ENCODE measurements around the gene MRPL36. TPM values are rescaled to one million over a fixed set of nuclear protein-coding genes. Genes with fewer than 3 reads are reported as not detected.
A peak's percentile ranks its signal among the peaks of the same experiment; 100 is the strongest.

MRPL36 gene
- total and polyA plus RNA-seq, 4 donors: 25.1 to 62.2 (median 39.0) TPM

DNA sequence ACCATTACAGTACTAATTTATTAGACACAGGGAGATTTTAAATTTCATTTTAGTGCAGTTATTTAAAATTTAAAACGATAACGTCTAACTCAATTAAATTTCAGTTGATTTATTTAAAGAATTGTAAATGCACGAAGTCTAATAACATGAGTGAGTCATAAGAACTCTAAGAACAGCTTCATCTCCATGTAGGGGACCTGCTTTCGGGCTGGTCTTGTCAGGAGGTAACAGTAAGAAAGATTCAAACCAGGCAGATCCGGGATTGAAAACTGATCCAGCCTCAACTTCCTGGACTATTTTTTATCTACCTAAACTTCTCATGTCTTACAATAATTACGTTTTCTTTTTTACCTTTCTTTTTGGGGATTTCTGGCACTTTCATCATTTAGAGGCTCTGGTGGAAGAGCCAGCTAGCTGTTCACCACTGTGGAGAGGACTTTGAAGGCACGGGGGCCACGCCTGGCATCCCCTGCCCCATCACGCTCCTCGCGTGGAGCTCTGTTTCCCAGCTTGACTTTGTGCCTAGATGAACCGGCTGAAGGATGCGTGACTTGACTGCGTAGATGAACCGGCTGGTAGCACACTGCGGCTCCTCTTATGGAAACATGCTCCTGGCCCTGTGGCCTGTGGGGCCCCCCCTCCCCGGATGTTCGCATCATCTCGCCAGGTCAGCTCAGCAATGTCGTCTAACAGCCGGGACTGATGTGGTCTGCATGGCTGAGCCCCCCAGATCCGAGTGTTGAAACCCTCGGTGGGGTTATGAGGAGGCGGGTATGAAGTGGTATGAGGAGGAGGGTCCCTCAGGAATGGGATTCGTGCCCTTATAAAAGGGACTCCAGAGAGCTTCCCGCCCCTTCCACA lies 27.6 kb upstream of the MRPL36 start:
- Histone ChIP-seq H3K27ac (ENCODE audit: low read depth in 1 of 2, low read length in 2 of 2) (no peak overlapping the region), H3K4me3 (ENCODE audit: low read length in 2 of 2) (no peak overlapping the region), H3K36me3 (ENCODE audit: control insufficient read depth in 1 of 2, insufficient read depth in 2 of 2, low read length in 1 of 2) (no peaks in the 10 kb centered on the region), H3K9me3 (ENCODE audit: control insufficient read depth, low read length) (no peaks in the 10 kb centered on the region), H3K27me3 (ENCODE audit: control insufficient read depth in 1 of 2, insufficient read depth in 2 of 2, low read length in 1 of 2) (no peaks in the 10 kb centered on the region), H3K4me1 (ENCODE audit: control insufficient read depth in 1 of 2, insufficient read depth in 2 of 2, low read length in 2 of 2) (no peaks in the 10 kb centered on the region)
- ATAC-seq (ENCODE audit: low FRiP score) (no peak), DNase-seq (peak in 1 of 2 donors; percentile 57)
- intact Hi-C loops (cut with DNase I): no loop called here
- WGBS, 2 donors: 90% methylated on average over 26 of the region's 26 CpGs

DNA sequence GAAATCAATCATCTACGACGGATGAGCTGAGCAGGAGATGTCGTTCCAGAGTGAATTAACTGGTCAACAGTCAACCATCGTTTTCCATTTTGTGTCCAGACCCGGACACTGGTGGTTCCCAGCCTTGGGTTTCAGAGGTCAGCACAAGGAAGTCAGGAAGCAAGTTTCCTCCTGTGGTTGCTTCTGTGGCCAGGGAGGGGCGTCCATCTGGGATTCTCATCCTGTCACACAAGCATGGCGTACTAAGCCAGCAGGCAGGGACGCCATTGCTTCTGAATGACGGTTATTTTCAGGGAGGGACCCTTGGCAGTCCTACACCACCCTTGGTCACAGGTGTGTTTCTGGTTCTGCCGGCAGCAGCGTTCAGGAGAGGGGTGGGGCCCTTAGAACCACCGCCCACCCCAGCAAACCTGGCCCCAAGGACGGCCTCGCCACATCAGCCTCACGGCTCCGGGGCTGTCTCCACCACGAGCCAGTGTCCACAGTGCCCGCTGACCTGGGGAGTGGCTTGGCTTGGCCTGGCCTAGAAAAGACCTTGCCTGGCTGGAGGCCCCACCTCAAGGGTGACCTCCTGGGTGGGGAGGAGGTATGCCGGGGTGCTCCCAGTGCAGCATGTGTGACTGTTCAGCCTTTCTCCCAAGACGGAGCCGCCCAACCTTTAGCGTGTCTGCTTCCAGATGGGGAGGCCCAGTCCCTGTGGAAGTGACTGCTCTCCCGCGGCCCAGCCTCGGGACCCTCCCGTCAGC lies 26.8 kb upstream of the MRPL36 start:
- H3K36me3 ChIP-seq (ENCODE audit: control insufficient read depth in 1 of 2, insufficient read depth in 2 of 2, low read length in 1 of 2): peaks cover 0 to 2% of the 10 kb centered on the region in 2 donors
- ATAC-seq (ENCODE audit: low FRiP score) (peak; percentile 17), DNase-seq (peak in 1 of 2 donors; percentile 74)
- no peak overlapping the region for H3K4me3 ChIP-seq (ENCODE audit: low read length in 2 of 2)
- H3K4me1 ChIP-seq (ENCODE audit: control insufficient read depth in 1 of 2, insufficient read depth in 2 of 2, low read length in 2 of 2): no peaks in the 10 kb centered on the region
- H3K27me3 ChIP-seq (ENCODE audit: control insufficient read depth in 1 of 2, insufficient read depth in 2 of 2, low read length in 1 of 2): no peaks in the 10 kb centered on the region
- H3K9me3 ChIP-seq (ENCODE audit: control insufficient read depth, low read length): no peaks in the 10 kb centered on the region
- H3K27ac ChIP-seq (ENCODE audit: low read depth in 1 of 2, low read length in 2 of 2): no peak overlapping the region
- intact Hi-C loops (cut with DNase I): no loop called here
- 89% methylated on average over 26 of the region's 26 CpGs for WGBS, 2 donors

DNA sequence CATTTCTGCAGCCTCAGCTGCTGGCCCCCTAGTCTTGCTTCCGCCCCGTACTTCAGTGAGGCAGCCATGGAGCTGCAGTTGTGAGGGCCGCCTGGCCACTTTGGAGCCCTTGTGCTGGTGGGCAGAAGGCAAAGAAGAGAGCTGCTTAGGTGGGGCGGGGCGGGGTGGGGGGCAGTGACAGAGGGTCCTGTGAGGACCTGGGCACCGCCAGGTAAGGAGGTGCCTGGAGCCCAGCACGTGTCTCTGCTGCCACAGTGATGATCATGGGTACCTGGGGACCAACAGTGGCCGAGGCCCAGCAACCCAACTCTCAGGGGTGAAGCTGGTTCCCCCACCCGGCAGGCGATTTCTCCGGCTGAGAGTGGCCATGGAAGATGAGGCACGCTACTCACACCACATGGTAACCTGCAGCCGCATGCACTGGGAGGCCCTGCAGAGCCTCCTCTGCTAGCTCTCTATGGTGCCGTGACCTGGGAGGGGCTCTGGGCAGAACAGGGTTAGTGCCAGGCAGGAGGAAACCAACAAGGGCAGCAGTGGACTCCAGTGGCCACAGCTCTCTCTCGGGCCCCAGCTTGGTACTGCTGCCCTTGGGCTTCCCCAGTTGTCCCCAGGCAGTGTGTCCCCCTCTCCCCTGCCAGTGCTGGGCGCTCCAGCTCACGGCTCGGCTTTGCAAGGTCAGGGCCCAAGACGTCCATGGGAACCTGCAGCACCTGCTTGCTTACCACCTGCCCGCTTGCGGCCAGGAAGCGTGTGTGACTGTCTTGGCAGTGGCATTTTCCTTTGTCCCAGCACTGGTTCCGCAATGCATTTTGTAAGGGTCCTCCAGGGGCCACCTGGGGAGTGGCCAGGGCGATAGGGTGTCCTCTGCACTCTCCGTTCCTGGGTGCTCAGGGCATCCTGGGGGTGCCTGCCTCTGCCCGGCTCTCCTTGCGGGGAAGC lies 25.5 kb upstream of the MRPL36 start:
- peaks cover 0 to 5% of the 10 kb centered on the region in 2 donors for H3K36me3 ChIP-seq (ENCODE audit: control insufficient read depth in 1 of 2, insufficient read depth in 2 of 2, low read length in 1 of 2)
- H3K27me3 ChIP-seq (ENCODE audit: control insufficient read depth in 1 of 2, insufficient read depth in 2 of 2, low read length in 1 of 2): no peaks in the 10 kb centered on the region
- no peak overlapping the region for H3K27ac ChIP-seq (ENCODE audit: low read depth in 1 of 2, low read length in 2 of 2)
- intact Hi-C loops (cut with DNase I): no loop called here
- no peaks in the 10 kb centered on the region for H3K9me3 ChIP-seq (ENCODE audit: control insufficient read depth, low read length)
- WGBS, 2 donors: 94 to 95% methylated on average over 26 to 27 of the region's 27 CpGs
- peak in 1 of 2 donors; percentile 68 for DNase-seq
- ATAC-seq (ENCODE audit: low FRiP score): no peak
- H3K4me3 ChIP-seq (ENCODE audit: low read length in 2 of 2): no peak overlapping the region
- H3K4me1 ChIP-seq (ENCODE audit: control insufficient read depth in 1 of 2, insufficient read depth in 2 of 2, low read length in 2 of 2): no peaks in the 10 kb centered on the region

DNA sequence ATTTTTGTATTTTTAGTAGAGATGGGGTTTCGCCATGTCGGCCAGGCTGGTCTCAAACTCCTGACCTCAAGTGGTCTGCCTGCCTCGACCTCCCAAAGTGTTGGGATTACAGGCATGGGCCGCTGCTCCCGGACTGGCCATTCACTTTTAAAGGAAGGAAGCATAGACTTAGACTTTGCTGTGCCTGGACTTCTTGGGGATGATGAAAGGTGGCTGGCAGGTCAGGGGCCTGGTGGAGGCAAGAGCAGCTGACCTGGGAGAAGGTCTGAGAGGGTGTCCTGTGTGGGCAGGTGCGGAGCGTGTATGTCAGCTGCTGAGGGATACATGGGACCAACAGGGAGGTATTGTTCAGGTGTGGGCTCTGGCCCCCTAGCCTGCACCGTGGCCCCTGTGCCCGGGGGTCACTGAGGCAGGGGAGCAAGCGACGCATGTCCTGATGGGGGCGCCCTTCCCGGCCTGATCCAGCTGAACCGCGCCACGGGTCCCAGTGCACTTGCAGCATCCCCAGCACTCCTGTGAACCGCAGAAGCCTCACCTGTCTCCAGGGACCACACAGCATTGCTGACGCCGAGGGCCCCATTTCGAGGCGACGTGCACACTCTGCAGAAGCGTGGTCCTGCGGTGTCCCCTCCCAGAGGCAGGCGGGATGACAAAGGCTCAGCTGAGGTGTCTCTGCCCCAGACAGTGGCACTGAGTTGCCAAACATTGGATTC lies 24.6 kb upstream of the MRPL36 start:
- Histone ChIP-seq H3K27ac (ENCODE audit: low read depth in 1 of 2, low read length in 2 of 2) (no peak overlapping the region), H3K9me3 (ENCODE audit: control insufficient read depth, low read length) (no peaks in the 10 kb centered on the region), H3K4me1 (ENCODE audit: control insufficient read depth in 1 of 2, insufficient read depth in 2 of 2, low read length in 2 of 2) (no peaks in the 10 kb centered on the region), H3K36me3 (ENCODE audit: control insufficient read depth in 1 of 2, insufficient read depth in 2 of 2, low read length in 1 of 2) (peaks cover 0 to 5% of the 10 kb centered on the region in 2 donors), H3K4me3 (ENCODE audit: low read length in 2 of 2) (no peak overlapping the region), H3K27me3 (ENCODE audit: control insufficient read depth in 1 of 2, insufficient read depth in 2 of 2, low read length in 1 of 2) (no peaks in the 10 kb centered on the region)
- intact Hi-C loops (cut with DNase I): no loop called here
- 91 to 93% methylated on average over 24 to 25 of the region's 25 CpGs for WGBS, 2 donors
- no peak for ATAC-seq (ENCODE audit: low FRiP score)
- peak in 1 of 2 donors; percentile 68 for DNase-seq

DNA sequence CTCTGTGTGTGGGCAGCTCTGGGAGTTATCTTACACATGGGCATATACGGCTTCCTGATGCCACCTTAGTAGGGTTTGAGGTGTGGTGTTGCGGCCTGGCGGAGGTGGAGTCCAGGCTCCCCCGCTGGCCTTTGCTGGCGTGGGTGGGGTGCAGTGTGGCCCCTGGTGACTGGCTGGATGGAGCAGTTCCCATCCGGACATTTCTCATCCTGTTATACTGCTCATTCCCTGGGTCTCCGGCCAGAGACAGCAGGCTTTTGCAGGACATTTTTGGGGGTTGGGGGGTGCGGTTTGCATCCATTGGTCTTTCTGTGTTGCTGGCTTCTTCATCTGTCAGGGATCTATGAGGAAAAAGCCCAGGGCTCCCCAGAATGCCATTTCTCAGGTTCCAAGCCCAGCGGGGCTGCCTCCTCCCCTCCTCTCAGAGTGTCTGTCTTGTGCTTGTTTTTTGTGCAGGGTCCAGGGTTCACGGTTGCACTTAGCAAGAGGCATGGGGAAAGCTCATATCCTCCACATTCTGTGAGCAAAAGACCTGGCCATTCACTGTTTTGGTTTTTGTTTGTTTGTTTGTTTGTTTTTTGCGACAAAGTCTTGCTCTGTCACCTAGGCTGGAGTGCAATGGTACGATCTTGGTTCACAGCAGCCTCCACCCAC lies 23.9 kb upstream of the MRPL36 start:
- Histone ChIP-seq H3K4me1 (ENCODE audit: control insufficient read depth in 1 of 2, insufficient read depth in 2 of 2, low read length in 2 of 2) (no peaks in the 10 kb centered on the region), H3K36me3 (ENCODE audit: control insufficient read depth in 1 of 2, insufficient read depth in 2 of 2, low read length in 1 of 2) (peaks cover 0 to 5% of the 10 kb centered on the region in 2 donors), H3K9me3 (ENCODE audit: control insufficient read depth, low read length) (no peaks in the 10 kb centered on the region), H3K27ac (ENCODE audit: low read depth in 1 of 2, low read length in 2 of 2) (no peak overlapping the region), H3K27me3 (ENCODE audit: control insufficient read depth in 1 of 2, insufficient read depth in 2 of 2, low read length in 1 of 2) (no peaks in the 10 kb centered on the region), H3K4me3 (ENCODE audit: low read length in 2 of 2) (no peak overlapping the region)
- ATAC-seq (ENCODE audit: low FRiP score): no peak
- DNase-seq: peak in 1 of 2 donors; percentile 48
- intact Hi-C loops (cut with DNase I): no loop called here
- WGBS, 2 donors: 95 to 98% methylated on average over 12 of the region's 12 CpGs

DNA sequence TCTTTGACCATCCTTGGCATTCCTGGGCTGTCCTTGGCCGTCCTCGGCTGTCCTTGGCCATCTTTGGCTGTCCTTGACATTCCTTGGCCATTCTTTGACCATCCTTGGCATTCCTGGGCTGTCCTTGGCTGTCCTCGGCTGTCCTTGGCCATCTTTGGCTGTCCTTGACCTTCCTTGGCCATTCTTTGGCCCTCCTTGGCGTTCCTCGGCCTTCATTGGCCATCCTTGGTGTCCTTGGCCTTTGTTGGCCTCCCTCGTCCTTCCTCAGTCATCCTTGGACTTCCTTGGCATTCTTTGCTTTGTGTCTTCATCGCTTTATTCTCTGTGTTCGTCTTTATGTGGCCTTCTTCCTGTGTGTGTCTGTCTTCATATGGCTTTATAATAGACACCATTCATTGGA lies 22.2 kb upstream of the MRPL36 start:
- peaks cover 3 to 8% of the 10 kb centered on the region in 2 donors for H3K36me3 ChIP-seq (ENCODE audit: control insufficient read depth in 1 of 2, insufficient read depth in 2 of 2, low read length in 1 of 2)
- WGBS, 2 donors: 96 to 97% methylated on average over 8 of the region's 8 CpGs
- no peak overlapping the region for H3K27ac ChIP-seq (ENCODE audit: low read depth in 1 of 2, low read length in 2 of 2)
- DNase-seq: peak in 1 of 2 donors; percentile 37
- H3K27me3 ChIP-seq (ENCODE audit: control insufficient read depth in 1 of 2, insufficient read depth in 2 of 2, low read length in 1 of 2): no peaks in the 10 kb centered on the region
- H3K4me3 ChIP-seq (ENCODE audit: low read length in 2 of 2): no peak overlapping the region
- H3K4me1 ChIP-seq (ENCODE audit: control insufficient read depth in 1 of 2, insufficient read depth in 2 of 2, low read length in 2 of 2): no peaks in the 10 kb centered on the region
- ATAC-seq (ENCODE audit: low FRiP score): no peak
- intact Hi-C loops (cut with DNase I): no loop called here
- no peaks in the 10 kb centered on the region for H3K9me3 ChIP-seq (ENCODE audit: control insufficient read depth, low read length)

DNA sequence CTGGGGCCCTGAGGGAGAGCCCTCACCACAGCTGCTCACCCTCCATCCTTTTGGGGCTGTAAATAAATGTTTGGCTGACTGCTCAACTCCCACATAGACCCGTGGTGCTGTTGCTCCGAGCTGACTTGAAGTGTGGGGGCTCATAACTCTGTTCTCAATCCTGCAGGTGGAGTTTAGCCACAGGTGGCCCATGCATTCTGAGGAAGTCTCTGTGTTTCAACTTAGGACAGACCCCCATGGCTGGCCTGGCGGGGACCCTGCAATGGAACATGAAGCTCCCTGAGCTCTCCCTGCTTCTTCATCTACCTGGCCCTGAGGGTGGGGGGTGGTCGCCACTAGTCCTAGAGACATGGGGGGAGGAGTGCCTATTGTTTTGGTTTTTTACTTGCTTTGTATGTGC lies 21.3 kb upstream of the MRPL36 start:
- Histone ChIP-seq H3K27me3 (ENCODE audit: control insufficient read depth in 1 of 2, insufficient read depth in 2 of 2, low read length in 1 of 2) (no peaks in the 10 kb centered on the region), H3K36me3 (ENCODE audit: control insufficient read depth in 1 of 2, insufficient read depth in 2 of 2, low read length in 1 of 2) (peaks cover 3 to 10% of the 10 kb centered on the region in 2 donors), H3K9me3 (ENCODE audit: control insufficient read depth, low read length) (no peaks in the 10 kb centered on the region), H3K4me3 (ENCODE audit: low read length in 2 of 2) (no peak overlapping the region), H3K4me1 (ENCODE audit: control insufficient read depth in 1 of 2, insufficient read depth in 2 of 2, low read length in 2 of 2) (no peaks in the 10 kb centered on the region), H3K27ac (ENCODE audit: low read depth in 1 of 2, low read length in 2 of 2) (no peak overlapping the region)
- ATAC-seq (ENCODE audit: low FRiP score) (no peak), DNase-seq (peak in 1 of 2 donors; percentile 15)
- intact Hi-C loops (cut with DNase I): no loop called here
- WGBS, 2 donors: 95 to 97% methylated on average over 4 of the region's 4 CpGs

Measured in aorta (tissue), 5 donors.